CD4-positive, alpha-beta T cell (primary cell): Measurements from ENCODE around the gene FEZF2. TPM values are rescaled to one million over a fixed set of nuclear protein-coding genes. Genes with fewer than 3 reads are reported as not detected.

Experiments
- ATAC-seq: fragments of 200-7000 bp; cut with Tn5 transposase; one replicate; pipeline ENCODE4 v1.10.0; 2022; ENCODE audit warnings: mild to moderate bottlenecking; ENCODE audit not compliant: poor library complexity
- CTCF ChIA-PET: fragments of 350-600 bp; sonication (Branson Sonifier 250); formaldehyde crosslinking; loops from one replicate; lab custom pipeline; 2021; ENCODE audit warnings: antibody characterized with exemption, inconsistent platforms; lab: Charles Lee
- POLR2A ChIA-PET: fragments of 350-600 bp; sonication (Branson Sonifier 250); formaldehyde crosslinking; loops from one replicate; lab custom pipeline; 2021; ENCODE audit warnings: antibody characterized with exemption, inconsistent platforms; lab: Charles Lee
- DNase-seq, 14 experiments: peaks; one replicate each; pipeline ENCODE4 v3.0.0-alpha.2; 2013 to 2020; ENCODE audit warnings: mixed read lengths in 2 of 14
- H3K27ac ChIP-seq, 2 donors: one replicate each; pipeline versions ENCODE4 v1.5.1 to v1.7.0; 2013; ENCODE audit warnings: low read length in 2 of 2, low read depth in 1 of 2, mild to moderate bottlenecking in 1 of 2
- H3K27me3 ChIP-seq, 2 experiments: 1 replicate in 1 of 2; 2 replicates in 1 of 2; pipeline versions ENCODE4 v1.6.1 to v1.7.0; 2013; ENCODE audit warnings: low read length in 2 of 2, control low read depth in 1 of 2, mild to moderate bottlenecking in 1 of 2, moderate library complexity in 1 of 2; ENCODE audit not compliant: insufficient read depth in 2 of 2, control insufficient read depth in 1 of 2
- H3K36me3 ChIP-seq: one replicate; pipeline ENCODE4 v1.6.1; 2013; ENCODE audit warnings: low read length, control low read depth; ENCODE audit not compliant: insufficient read depth
- H3K4me1 ChIP-seq: one replicate; pipeline ENCODE4 v1.6.1; 2013; ENCODE audit warnings: low read length, control low read depth; ENCODE audit not compliant: insufficient read depth
- H3K4me3 ChIP-seq: one replicate; pipeline ENCODE4 v1.5.1; 2013; ENCODE audit warnings: mild to moderate bottlenecking, low read length, moderate library complexity
- H3K9me3 ChIP-seq, 2 experiments: 1 replicate in 1 of 2; 2 replicates in 1 of 2; pipeline versions ENCODE4 v1.6.1 to v1.7.0; 2013; ENCODE audit warnings: low read length in 2 of 2, mild to moderate bottlenecking in 2 of 2, control low read depth in 1 of 2, moderate library complexity in 1 of 2; ENCODE audit not compliant: control insufficient read depth in 1 of 2, insufficient read depth in 1 of 2
- H3K27ac Mint-ChIP-seq: one replicate; pipeline ENCODE4 v1.8.0; 2020; ENCODE audit warnings: mixed read lengths
- H3K27me3 Mint-ChIP-seq: one replicate; pipeline ENCODE4 v1.8.0; 2021; ENCODE audit warnings: mixed read lengths
- H3K36me3 Mint-ChIP-seq: one replicate; pipeline ENCODE4 v1.8.0; 2021; ENCODE audit warnings: low read depth, mixed read lengths
- H3K4me1 Mint-ChIP-seq: one replicate; pipeline ENCODE4 v1.8.0; 2021; ENCODE audit warnings: low read depth, mixed read lengths
- H3K4me3 Mint-ChIP-seq: one replicate; pipeline ENCODE4 v1.8.0; 2020; ENCODE audit warnings: mild to moderate bottlenecking, mixed read lengths
- H3K9me3 Mint-ChIP-seq: one replicate; pipeline ENCODE4 v1.8.0; 2020; ENCODE audit warnings: mixed read lengths
- CTCF ChIP-seq: fragments of 200-600 bp; IDR thresholded peaks from one replicate; pipeline ENCODE4 v1.8.0; 2022; ENCODE audit warnings: antibody characterized with exemption, mild to moderate bottlenecking
- intact Hi-C, 2 experiments: fragments of 100-400 bp; cut with DNase I in 1 of 2; cut with micrococcal nuclease in 1 of 2; formaldehyde crosslinking; loops; one replicate each; pipeline versions ENCODE4 v1.15.1 to v1.9.0; 2023 to 2025; cut with DNase I, micrococcal nuclease
- total RNA-seq, 174 experiments: library from RNA in 2 of 174; stranded (reverse) in 2 of 174; gene quantifications; one replicate each; pipeline ENCODE4 v1.2.3 and lab custom pipeline; 2021 to 2026

The FEZF2 gene
- total RNA-seq, 2 experiments from 2014 or later: not detected

- H3K27ac Mint-ChIP-seq: no peak overlapping the region
Observed at GRCh38 chr3:62387251-62387650, 13.9 kb upstream of the FEZF2 start.

GRCh38 chr3:62379321-62379798 lies 6.0 kb upstream of the FEZF2 start:
- intact Hi-C loops: no loop called here
- ATAC-seq (no peak), DNase-seq (no peak)
- POLR2A ChIA-PET: no interaction called here
- Histone ChIP-seq H3K27me3 (peaks cover 50 to 63% of the 10 kb centered on the region in 2 experiments), H3K4me1 (no peaks in the 10 kb centered on the region), H3K27ac (no peak overlapping the region), H3K36me3 (no peaks in the 10 kb centered on the region), H3K4me3 (no peak overlapping the region), H3K9me3 (peaks cover 0 to 22% of the 10 kb centered on the region in 2 experiments)
- Mint-ChIP-seq H3K4me1 (peaks cover 3% of the 10 kb centered on the region), H3K9me3 (no peaks in the 10 kb centered on the region), H3K27ac (no peak overlapping the region), H3K36me3 (no peaks in the 10 kb centered on the region), H3K4me3 (no peak overlapping the region), H3K27me3 (peaks cover 77% of the 10 kb centered on the region)
- TF ChIP-seq CTCF: no peak
- CTCF ChIA-PET: no interaction called here

More at GRCh38 chr3:62387251-62387650, 13.9 kb upstream of the FEZF2 start:
- Mint-ChIP-seq H3K36me3 (no peaks in the 10 kb centered on the region), H3K27me3 (peaks cover 18% of the 10 kb centered on the region), H3K4me1 (no peaks in the 10 kb centered on the region), H3K4me3 (no peak overlapping the region), H3K9me3 (no peaks in the 10 kb centered on the region)
- no peak for TF ChIP-seq CTCF
- Histone ChIP-seq H3K36me3 (no peaks in the 10 kb centered on the region), H3K9me3 (peaks cover 0 to 14% of the 10 kb centered on the region in 2 experiments), H3K27ac (no peak overlapping the region), H3K27me3 (no peaks in the 10 kb centered on the region), H3K4me1 (no peaks in the 10 kb centered on the region), H3K4me3 (no peak overlapping the region)
- ChIA-PET POLR2A (no interaction called here), CTCF (no interaction called here)
- DNase-seq: no peak
- intact Hi-C loops: no loop called here
- no peak for ATAC-seq

GRCh38 chr3:62378921-62379320 lies 5.6 kb upstream of the FEZF2 start:
- H3K4me3 Mint-ChIP-seq: no peak overlapping the region
- no peak overlapping the region for H3K4me3 ChIP-seq
- intact Hi-C loops: no loop called here

More at GRCh38 chr3:62378921-62379320, 5.6 kb upstream of the FEZF2 start:
- no peak overlapping the region for H3K27ac Mint-ChIP-seq
- no peak for TF ChIP-seq CTCF
- H3K4me1 Mint-ChIP-seq: peaks cover 7% of the 10 kb centered on the region
- no peak for ATAC-seq
- no peaks in the 10 kb centered on the region for H3K36me3 Mint-ChIP-seq
- H3K27me3 Mint-ChIP-seq: peaks cover 81% of the 10 kb centered on the region
- DNase-seq: no peak
- no peaks in the 10 kb centered on the region for H3K9me3 Mint-ChIP-seq
- Histone ChIP-seq H3K9me3 (peaks cover 0 to 19% of the 10 kb centered on the region in 2 experiments), H3K36me3 (no peaks in the 10 kb centered on the region), H3K27me3 (peaks cover 54 to 68% of the 10 kb centered on the region in 2 experiments), H3K27ac (no peak overlapping the region), H3K4me1 (no peaks in the 10 kb centered on the region)
- CTCF ChIA-PET: no interaction called here
- POLR2A ChIA-PET: no interaction called here
